Activated naive CD4-positive, alpha-beta T cell treated with anti-CD3 and anti-CD28 coated beads, Interleukin-2, amount 50 U/mL, for 72 hours (primary cell): ENCODE measurements around the gene PLXNA4. TPM values are rescaled to one million over a fixed set of nuclear protein-coding genes. Genes with fewer than 3 reads are reported as not detected.

Experiments
- ATAC-seq, 2 donors: fragments of 150-1000 bp; cut with Tn5 transposase; 2 replicates each; pipeline ENCODE4 v1.10.0; 2021; ENCODE audit warnings: mild to moderate bottlenecking in 2 of 2, moderate library complexity in 2 of 2
- DNase-seq, 2 donors: peaks; one replicate each; pipeline ENCODE4 v3.0.0; 2021 to 2022; ENCODE audit warnings: low spot score in 2 of 2
- H3K27ac Mint-ChIP-seq, 2 donors: one replicate each; pipeline ENCODE4 v1.8.0; 2022; ENCODE audit warnings: mild to moderate bottlenecking in 2 of 2, mixed read lengths in 2 of 2
- H3K36me3 Mint-ChIP-seq, 2 donors: one replicate each; pipeline ENCODE4 v1.8.0; 2022; ENCODE audit warnings: mixed read lengths in 2 of 2
- H3K9me3 Mint-ChIP-seq, 2 donors: one replicate each; pipeline ENCODE4 v1.8.0; 2022; ENCODE audit warnings: mixed read lengths in 2 of 2
- total RNA-seq, 2 donors: library from RNA; stranded (reverse); gene quantifications; one replicate each; pipeline ENCODE4 v1.2.3, GENCODE V29; 2022

The PLXNA4 gene
- total RNA-seq, 2 donors from 2014 or later = 0.06 to 0.41 TPM

- no peak for ATAC-seq
Measured at GRCh38 chr7:132203021-132203420, 373.2 kb downstream of the PLXNA4 start.

GRCh38 chr7:132202541-132202940 lies 373.7 kb downstream of the PLXNA4 start:
- no peaks in the 10 kb centered on the region for H3K9me3 Mint-ChIP-seq
- H3K27ac Mint-ChIP-seq = no peak overlapping the region
- ATAC-seq (no peak), DNase-seq (no peak)
- H3K36me3 Mint-ChIP-seq = no peaks in the 10 kb centered on the region

More at GRCh38 chr7:132203021-132203420, 373.2 kb downstream of the PLXNA4 start:
- H3K27ac Mint-ChIP-seq = no peak overlapping the region
- H3K36me3 Mint-ChIP-seq = no peaks in the 10 kb centered on the region
- H3K9me3 Mint-ChIP-seq = no peaks in the 10 kb centered on the region
- no peak for DNase-seq

- no peak for ATAC-seq
- no peak for DNase-seq
- Mint-ChIP-seq H3K36me3 (no peaks in the 10 kb centered on the region), H3K27ac (no peak overlapping the region), H3K9me3 (no peaks in the 10 kb centered on the region)
Measured at GRCh38 chr7:132200141-132200540, 376.1 kb downstream of the PLXNA4 start.

- DNase-seq (no peak), ATAC-seq (no peak)
- Mint-ChIP-seq H3K36me3 (no peaks in the 10 kb centered on the region), H3K27ac (no peak overlapping the region), H3K9me3 (no peaks in the 10 kb centered on the region)
Measured at GRCh38 chr7:132199626-132200025, 376.6 kb downstream of the PLXNA4 start.

GRCh38 chr7:132197772-132198171 lies 378.5 kb downstream of the PLXNA4 start:
- DNase-seq (no peak), ATAC-seq (no peak)
- H3K9me3 Mint-ChIP-seq = no peaks in the 10 kb centered on the region
- no peak overlapping the region for H3K27ac Mint-ChIP-seq
- H3K36me3 Mint-ChIP-seq = no peaks in the 10 kb centered on the region

DNA sequence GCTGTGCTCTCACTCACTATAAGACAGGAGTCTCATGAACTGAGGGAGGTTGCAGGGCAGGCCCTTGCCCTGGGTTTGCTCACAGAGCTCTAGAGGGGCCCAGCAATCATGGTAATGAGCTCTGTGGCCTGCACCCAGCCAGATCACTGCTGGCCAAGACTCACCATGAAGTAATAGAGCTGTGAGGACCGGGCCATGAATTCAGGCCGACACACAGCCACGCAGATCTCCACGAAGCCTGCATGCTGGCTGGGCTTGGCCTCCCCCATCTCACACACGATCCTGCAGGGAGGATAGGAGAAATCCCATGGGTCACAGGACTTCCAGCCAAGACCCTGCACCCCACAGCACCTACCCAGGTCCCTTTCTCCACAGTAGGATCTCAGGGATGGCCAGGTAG lies 382.4 kb downstream of the PLXNA4 start:
- Mint-ChIP-seq H3K27ac (no peak overlapping the region), H3K9me3 (no peaks in the 10 kb centered on the region), H3K36me3 (no peaks in the 10 kb centered on the region)
- no peak for DNase-seq
- no peak for ATAC-seq

GRCh38 chr7:132192809-132193208 lies 383.5 kb downstream of the PLXNA4 start:
- no peaks in the 10 kb centered on the region for H3K9me3 Mint-ChIP-seq
- ATAC-seq = no peak

DNA sequence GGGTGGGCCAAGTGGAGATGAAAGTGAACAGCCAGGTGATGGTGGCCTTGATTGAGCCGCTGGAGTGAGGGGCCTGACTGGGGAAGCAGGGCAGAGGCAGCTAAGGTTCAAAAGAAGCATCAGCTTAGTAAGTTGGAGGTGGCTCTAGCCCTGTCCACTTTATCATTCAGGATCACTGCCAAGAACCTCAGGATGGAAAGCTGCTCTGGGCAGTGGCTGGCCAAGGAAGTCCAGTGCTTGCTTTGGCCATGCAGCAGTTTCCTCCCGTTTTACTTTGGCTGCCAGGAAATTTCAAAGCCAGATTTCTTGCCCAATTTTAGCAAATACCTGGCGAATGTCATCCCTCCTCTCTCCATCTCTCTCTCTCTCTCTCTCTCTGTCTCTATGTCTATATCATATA lies 384.9 kb downstream of the PLXNA4 start:
- no peak overlapping the region for H3K27ac Mint-ChIP-seq
- peaks cover 8 to 9% of the 10 kb centered on the region in 2 donors for H3K36me3 Mint-ChIP-seq
- DNase-seq (no peak), ATAC-seq (no peak)
- peaks cover 7 to 10% of the 10 kb centered on the region in 2 donors for H3K9me3 Mint-ChIP-seq

More at GRCh38 chr7:132192809-132193208, 383.5 kb downstream of the PLXNA4 start:
- H3K36me3 Mint-ChIP-seq = no peaks in the 10 kb centered on the region
- no peak for DNase-seq
- H3K27ac Mint-ChIP-seq = no peak overlapping the region

DNA sequence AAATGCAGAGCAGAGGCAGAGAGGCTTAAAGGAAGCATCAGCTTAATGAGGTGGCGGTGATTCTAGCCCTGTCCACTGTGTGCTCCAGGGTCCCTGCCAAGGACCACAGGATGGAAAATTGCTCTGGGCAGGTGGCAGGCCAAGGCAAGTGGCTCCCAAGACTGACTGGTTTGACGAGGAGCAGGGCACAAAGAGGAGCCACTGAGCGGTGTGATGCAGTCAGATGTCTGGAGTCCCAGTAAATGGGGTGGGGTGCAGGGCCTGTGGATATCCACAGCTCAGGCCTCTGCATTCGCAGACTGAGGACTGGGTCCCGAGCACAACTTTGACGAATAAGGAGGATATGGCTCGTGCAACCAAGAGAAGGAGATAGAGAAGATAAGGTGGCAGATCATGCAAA lies 385.6 kb downstream of the PLXNA4 start:
- Mint-ChIP-seq H3K36me3 (peaks cover 8 to 9% of the 10 kb centered on the region in 2 donors), H3K27ac (no peak overlapping the region), H3K9me3 (peaks cover 7 to 10% of the 10 kb centered on the region in 2 donors)
- no peak for ATAC-seq
- DNase-seq = no peak

DNA sequence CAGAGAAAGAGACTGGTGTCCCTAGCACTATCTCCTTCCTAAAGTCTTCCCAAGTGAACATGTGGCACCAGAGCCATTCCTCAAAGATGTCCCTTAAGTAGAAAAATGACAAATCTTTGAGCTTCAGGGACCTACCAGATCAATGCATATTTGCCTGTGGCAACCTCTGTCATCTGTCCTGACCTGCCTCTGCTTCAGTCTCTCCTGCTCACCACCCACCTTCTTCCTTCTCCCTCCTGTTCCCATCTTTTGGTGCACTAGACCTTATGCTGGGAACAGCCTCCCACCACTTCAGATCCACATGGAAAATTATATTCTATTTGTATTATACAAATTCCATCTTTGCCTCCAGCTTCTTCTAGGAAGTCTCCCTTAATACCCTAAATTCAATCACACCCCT lies 386.4 kb downstream of the PLXNA4 start:
- peaks cover 8 to 9% of the 10 kb centered on the region in 2 donors for H3K36me3 Mint-ChIP-seq
- DNase-seq = no peak
- H3K27ac Mint-ChIP-seq = no peak overlapping the region
- no peak for ATAC-seq
- peaks cover 7 to 10% of the 10 kb centered on the region in 2 donors for H3K9me3 Mint-ChIP-seq

- peaks cover 7 to 10% of the 10 kb centered on the region in 2 donors for H3K9me3 Mint-ChIP-seq
- DNase-seq (no peak), ATAC-seq (no peak)
- no peak overlapping the region for H3K27ac Mint-ChIP-seq
- peaks cover 8 to 9% of the 10 kb centered on the region in 2 donors for H3K36me3 Mint-ChIP-seq
Measured at GRCh38 chr7:132187869-132188789, 388.1 kb downstream of the PLXNA4 start.

DNA sequence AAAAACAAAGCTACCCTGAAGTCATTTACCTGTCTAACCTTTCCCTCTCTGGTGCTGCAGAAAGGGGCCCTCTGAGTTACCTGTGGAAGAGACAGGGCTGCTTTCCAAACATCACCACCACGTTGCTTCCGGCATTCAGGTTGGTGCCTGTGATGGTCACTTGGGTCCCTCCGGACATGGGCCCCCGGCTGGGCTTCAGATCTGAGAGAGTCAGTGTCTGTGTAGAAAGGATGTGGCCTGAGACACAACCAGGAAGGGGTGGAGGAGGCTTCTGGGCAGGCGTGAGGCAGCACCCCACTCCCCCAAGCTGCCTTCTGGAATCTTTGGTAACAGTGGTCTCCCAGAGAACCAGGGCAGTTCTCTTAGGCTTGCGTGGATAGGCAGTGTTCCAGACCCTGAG lies 388.9 kb downstream of the PLXNA4 start:
- no peak for DNase-seq
- no peak for ATAC-seq
- no peak overlapping the region for H3K27ac Mint-ChIP-seq
- H3K9me3 Mint-ChIP-seq = peaks cover 7 to 10% of the 10 kb centered on the region in 2 donors
- H3K36me3 Mint-ChIP-seq = peaks cover 8 to 9% of the 10 kb centered on the region in 2 donors

DNA sequence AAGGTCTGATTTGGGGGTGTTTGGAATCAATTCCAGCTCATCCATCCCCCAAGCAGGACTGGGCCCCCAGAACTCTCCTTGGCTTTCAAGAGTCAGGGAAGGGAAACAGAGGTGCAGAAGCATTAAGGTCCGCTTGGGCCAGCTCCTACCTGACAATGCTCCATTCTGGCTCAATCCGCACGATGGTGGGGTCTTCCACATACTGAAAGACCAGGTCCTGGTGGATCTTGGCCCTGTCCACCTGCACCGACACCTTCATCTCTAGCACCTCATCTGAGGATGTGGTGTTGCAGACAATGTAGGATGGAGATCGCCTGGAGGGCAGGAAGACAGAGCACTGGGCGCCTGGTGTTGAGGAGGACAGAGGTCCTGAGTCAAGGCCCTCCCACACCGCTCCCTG lies 391.1 kb downstream of the PLXNA4 start:
- H3K9me3 Mint-ChIP-seq = peaks cover 7 to 10% of the 10 kb centered on the region in 2 donors

DNA sequence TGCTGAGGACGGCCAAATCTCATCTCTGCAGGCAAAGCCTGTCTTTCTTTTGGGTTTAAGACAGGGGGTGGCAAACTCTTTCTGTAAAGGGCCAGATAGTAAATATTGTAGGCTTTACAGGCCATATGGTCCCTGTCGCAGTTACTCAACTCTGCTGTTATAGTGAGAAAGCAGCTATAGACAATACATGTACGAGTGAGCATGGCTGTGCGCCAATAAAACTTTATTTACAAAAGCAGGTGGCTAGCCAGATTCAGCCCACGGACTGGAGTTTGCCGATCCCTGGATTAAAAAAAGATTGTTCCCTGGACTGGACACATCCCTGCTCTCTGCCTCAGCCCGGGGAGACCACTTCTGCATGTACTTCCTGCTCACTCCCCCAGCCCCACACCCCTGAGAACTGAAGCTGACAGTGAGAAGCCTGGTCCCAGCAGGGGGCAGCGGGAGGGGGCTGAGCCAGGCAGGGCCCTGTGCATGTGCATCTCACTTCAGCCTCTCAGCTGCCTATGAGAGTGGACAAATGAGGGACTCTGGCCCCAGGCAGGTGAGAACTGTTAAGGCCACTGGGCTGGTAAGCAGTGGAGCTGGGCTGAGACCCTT lies 392.4 kb downstream of the PLXNA4 start:
- ATAC-seq (no peak), DNase-seq (no peak)
- H3K9me3 Mint-ChIP-seq = peaks cover 7 to 10% of the 10 kb centered on the region in 2 donors

More for the DNA sequence above, 391.1 kb downstream of the PLXNA4 start:
- Mint-ChIP-seq H3K27ac (no peak overlapping the region), H3K36me3 (peaks cover 8 to 9% of the 10 kb centered on the region in 2 donors)
- DNase-seq (no peak), ATAC-seq (no peak)

GRCh38 chr7:132182992-132183391 lies 393.3 kb downstream of the PLXNA4 start:
- Mint-ChIP-seq H3K27ac (no peak overlapping the region), H3K36me3 (peaks cover 8 to 9% of the 10 kb centered on the region in 2 donors), H3K9me3 (peaks cover 7 to 10% of the 10 kb centered on the region in 2 donors)
- ATAC-seq (no peak), DNase-seq (no peak)

More for the DNA sequence above, 392.4 kb downstream of the PLXNA4 start:
- peaks cover 8 to 9% of the 10 kb centered on the region in 2 donors for H3K36me3 Mint-ChIP-seq
- H3K27ac Mint-ChIP-seq = no peak overlapping the region

- no peak overlapping the region for H3K27ac Mint-ChIP-seq
- DNase-seq (no peak), ATAC-seq (no peak)
- H3K9me3 Mint-ChIP-seq = peaks cover 5 to 7% of the 10 kb centered on the region in 2 donors
- peaks cover 5 to 6% of the 10 kb centered on the region in 2 donors for H3K36me3 Mint-ChIP-seq
Measured at GRCh38 chr7:132181946-132182685, 394.2 kb downstream of the PLXNA4 start.

GRCh38 chr7:132181371-132181770 lies 394.9 kb downstream of the PLXNA4 start:
- H3K27ac Mint-ChIP-seq = no peak overlapping the region
- ATAC-seq = no peak
- DNase-seq = no peak
- no peaks in the 10 kb centered on the region for H3K36me3 Mint-ChIP-seq
- H3K9me3 Mint-ChIP-seq = no peaks in the 10 kb centered on the region
